ENCODE results near the gene CYP2F1.

Gene CYP2F1, protein sequence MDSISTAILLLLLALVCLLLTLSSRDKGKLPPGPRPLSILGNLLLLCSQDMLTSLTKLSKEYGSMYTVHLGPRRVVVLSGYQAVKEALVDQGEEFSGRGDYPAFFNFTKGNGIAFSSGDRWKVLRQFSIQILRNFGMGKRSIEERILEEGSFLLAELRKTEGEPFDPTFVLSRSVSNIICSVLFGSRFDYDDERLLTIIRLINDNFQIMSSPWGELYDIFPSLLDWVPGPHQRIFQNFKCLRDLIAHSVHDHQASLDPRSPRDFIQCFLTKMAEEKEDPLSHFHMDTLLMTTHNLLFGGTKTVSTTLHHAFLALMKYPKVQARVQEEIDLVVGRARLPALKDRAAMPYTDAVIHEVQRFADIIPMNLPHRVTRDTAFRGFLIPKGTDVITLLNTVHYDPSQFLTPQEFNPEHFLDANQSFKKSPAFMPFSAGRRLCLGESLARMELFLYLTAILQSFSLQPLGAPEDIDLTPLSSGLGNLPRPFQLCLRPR

GRCh38 chr19:41114132-41114531 lies at the start of gene CYP2F1:
Gene CYP2F1, plus strand, starts transcription at chr19:41114432. Its CDS starts 1,757 bp downstream, at chr19:41116189.
- no peak for TF ChIP-seq CTCF (IDR thresholded peaks at IDR 0.05; ENCODE audit: insufficient read depth, low read depth, low read length, missing control alignments)
- DNase-seq (ENCODE audit: low read depth), result no peak
- H3K4me3 ChIP-seq (ENCODE audit: low read depth, low read length), result no peak within 1 kb of the TSS

DNA sequence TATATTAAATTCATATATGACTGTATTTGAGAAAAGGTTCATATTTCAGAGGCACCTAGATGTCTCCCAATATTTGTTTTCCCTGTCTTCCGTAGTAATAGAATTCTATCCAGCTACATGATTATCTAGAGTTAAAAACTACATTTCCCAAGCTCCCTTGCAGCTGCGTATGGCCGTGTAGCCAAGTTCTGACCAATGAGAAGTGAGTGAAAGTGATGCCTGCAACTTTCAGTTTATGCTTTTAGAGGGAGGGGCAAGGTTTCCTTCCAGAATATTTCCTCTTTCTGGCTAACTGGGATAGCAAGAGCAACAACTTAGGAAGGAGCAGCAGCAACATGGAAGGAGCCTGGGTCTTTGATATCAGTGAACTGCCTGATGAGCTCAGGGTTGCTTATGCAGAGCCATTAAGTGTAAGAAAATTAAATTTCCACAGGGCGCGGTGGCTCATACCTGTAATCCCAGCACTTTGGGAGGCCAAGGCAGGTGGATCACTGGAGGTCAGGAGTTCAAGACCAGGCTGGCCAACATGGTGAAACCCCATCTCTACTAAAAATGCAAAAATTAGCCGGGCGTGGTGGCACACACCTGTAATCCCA lies 49.2 kb upstream of the CYP2F1 start:
- H3K4me3 ChIP-seq (ENCODE audit: low read depth, low read length), result no peak overlapping the region
- DNase-seq (ENCODE audit: low read depth), result peak; percentile 26
- TF ChIP-seq CTCF (IDR thresholded peaks at IDR 0.05; ENCODE audit: insufficient read depth, low read depth, low read length, missing control alignments), result no peak

DNA sequence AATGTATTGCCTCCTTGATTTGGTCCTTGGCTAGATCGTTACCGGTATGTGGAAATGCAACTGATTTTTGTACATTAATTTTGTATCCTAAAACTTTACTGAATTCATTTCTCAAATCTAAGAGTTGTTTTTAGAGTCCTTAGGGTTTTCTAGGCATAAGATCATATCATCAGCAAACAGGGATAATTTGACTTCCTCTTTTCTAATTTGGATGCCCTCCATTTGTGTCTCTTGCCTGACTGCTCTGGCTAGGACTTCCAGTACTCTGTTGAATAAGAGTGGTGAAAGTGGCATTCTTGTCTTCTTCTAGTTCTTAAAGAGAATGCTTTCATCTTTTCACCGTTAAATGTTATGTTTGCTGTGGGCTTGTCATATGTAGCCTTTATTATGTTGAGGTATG lies 37.9 kb upstream of the CYP2F1 start:
- TF ChIP-seq CTCF (IDR thresholded peaks at IDR 0.05; ENCODE audit: insufficient read depth, low read depth, low read length, missing control alignments), result no peak
- no peak for DNase-seq (ENCODE audit: low read depth)
- H3K4me3 ChIP-seq (ENCODE audit: low read depth, low read length), result no peak overlapping the region

DNA sequence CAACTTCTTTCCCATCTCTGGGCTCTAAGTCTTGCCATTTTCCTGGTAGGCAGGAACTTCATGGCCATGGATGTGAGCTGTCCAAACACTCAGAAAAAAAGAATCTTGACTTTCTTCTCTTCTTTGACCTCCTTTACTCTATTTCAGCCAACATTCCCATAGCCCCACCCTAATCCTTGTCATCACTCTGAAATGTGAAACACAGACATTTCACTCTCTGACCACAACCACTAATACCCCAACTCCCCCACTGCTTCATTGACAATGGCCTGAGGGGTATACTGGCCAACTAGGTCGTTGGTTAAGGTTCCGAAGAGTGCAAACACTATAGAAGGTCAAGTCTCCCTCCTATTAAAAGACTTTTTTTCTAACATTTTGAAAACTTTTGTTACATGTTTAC lies 30.7 kb upstream of the CYP2F1 start:
- TF ChIP-seq CTCF (IDR thresholded peaks at IDR 0.05; ENCODE audit: insufficient read depth, low read depth, low read length, missing control alignments), result no peak
- no peak overlapping the region for H3K4me3 ChIP-seq (ENCODE audit: low read depth, low read length)
- DNase-seq (ENCODE audit: low read depth), result no peak

DNA sequence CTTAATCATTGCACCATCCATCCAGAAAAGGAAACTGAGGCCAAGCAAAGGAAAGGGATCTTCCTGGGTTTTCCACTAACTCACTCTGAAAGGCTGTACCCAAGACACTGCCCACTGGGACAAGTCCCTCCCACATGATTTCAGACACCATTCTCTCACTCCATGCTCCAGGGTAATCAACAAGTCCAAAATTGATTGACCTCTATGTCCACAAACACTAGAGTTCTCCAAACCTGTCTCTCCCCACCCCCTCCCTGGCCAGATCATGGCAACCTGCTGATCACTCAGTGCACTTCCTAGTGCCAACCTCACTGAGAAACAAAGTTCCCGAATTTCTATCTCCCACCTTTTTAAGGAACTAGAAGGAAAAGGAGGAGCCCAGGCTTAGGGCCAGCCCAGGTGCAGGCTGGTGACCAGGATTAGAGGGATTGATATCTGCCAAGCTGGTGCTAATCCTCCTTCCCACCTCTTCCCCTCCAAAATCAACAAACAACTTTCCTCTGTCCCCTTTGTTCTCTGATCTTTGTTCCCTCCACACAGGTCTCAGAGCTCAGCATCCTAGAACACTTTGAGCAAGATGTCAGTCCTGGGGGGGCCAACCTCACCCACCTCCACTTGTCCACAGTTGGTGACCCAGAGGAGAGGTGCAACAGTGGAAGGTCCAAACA lies 28.4 kb upstream of the CYP2F1 start:
- H3K4me3 ChIP-seq (ENCODE audit: low read depth, low read length), result no peak overlapping the region
- TF ChIP-seq CTCF (IDR thresholded peaks at IDR 0.05; ENCODE audit: insufficient read depth, low read depth, low read length, missing control alignments), result no peak
- DNase-seq (ENCODE audit: low read depth), result no peak

- no peak for DNase-seq (ENCODE audit: low read depth)
- TF ChIP-seq CTCF (IDR thresholded peaks at IDR 0.05; ENCODE audit: insufficient read depth, low read depth, low read length, missing control alignments), result no peak
- no peak within 1 kb of the TSS for H3K4me3 ChIP-seq (ENCODE audit: low read depth, low read length)
Observed at GRCh38 chr19:41088151-41088550, 26.1 kb upstream of the CYP2F1 start, which contains the start of gene CYP2A13. Gene CYP2A13, plus strand, starts transcription at chr19:41088451. Its CDS starts 21 bp downstream, at chr19:41088472.

Measured in GM12865 (cell line).